ENCODE results near the gene UBN2.

DNA sequence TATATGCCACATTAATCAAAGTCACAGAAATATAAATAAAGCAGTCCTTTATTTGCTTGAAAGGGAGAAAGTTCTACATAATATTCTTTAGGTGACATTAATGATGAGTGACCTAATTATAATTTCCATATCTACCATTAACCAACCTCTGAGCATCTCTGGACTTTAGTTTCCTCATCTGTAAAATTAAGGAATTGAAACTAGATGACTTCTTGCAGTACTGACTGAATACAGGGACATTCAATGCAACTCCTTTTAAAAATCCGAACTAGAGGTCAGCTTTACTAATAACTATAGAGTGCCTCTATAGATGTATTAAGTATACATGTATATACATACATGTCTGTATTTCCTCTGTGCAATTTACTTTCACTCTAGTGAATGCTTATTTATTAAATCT is 114.0 kb downstream of the UBN2 start:
- TF ChIP-seq FOXM1 (IDR thresholded peaks at IDR 0.05; ENCODE audit: borderline replicate concordance): no peak
- no peak for TF ChIP-seq SP1 (IDR thresholded peaks at IDR 0.05)
- no peak for TF ChIP-seq NFRKB (IDR thresholded peaks at IDR 0.05)
- TF ChIP-seq, protein P1, sequence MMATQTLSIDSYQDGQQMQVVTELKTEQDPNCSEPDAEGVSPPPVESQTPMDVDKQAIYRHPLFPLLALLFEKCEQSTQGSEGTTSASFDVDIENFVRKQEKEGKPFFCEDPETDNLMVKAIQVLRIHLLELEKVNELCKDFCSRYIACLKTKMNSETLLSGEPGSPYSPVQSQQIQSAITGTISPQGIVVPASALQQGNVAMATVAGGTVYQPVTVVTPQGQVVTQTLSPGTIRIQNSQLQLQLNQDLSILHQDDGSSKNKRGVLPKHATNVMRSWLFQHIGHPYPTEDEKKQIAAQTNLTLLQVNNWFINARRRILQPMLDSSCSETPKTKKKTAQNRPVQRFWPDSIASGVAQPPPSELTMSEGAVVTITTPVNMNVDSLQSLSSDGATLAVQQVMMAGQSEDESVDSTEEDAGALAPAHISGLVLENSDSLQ (IDR thresholded peaks at IDR 0.05): no peak
- TF ChIP-seq FOXA1 (IDR thresholded peaks at IDR 0.05): no peak
- TF ChIP-seq ELF4 (IDR thresholded peaks at IDR 0.05): no peak
- TF ChIP-seq SUZ12 (IDR thresholded peaks at IDR 0.05): no peak
- TF ChIP-seq ARNT (IDR thresholded peaks at IDR 0.05): no peak
- TF ChIP-seq BHLHE40 (IDR thresholded peaks at IDR 0.05; ENCODE audit: borderline replicate concordance): no peak
- no peak for TF ChIP-seq CTBP1 (IDR thresholded peaks at IDR 0.05; ENCODE audit: borderline replicate concordance)
